Upper lobe of left lung (tissue), 4 donors: ENCODE measurements around the gene CEACAM7.

Source experiments
- POLR2A ChIP-seq, 4 donors: fragments of 450-650 bp; IDR thresholded peaks; one replicate each; pipeline ENCODE4 v1.5.1; 2016 to 2017; ENCODE audit warnings: antibody characterized with exemption in 4 of 4, mild to moderate bottlenecking in 2 of 4
- TF ChIP-seq, protein P1 (sequence below), 6 experiments: fragments of 450-650 bp in 4 of 6; fragments of 200-600 bp in 2 of 6; sonication (generic) in 2 of 6; IDR thresholded peaks; one replicate each; pipeline ENCODE4 v1.5.1; 2016 to 2019; ENCODE audit warnings: antibody characterized with exemption in 6 of 6

GRCh38 chr19:41657157-41657556, 30.9 kb downstream of the CEACAM7 start:
- TF ChIP-seq, protein P1, sequence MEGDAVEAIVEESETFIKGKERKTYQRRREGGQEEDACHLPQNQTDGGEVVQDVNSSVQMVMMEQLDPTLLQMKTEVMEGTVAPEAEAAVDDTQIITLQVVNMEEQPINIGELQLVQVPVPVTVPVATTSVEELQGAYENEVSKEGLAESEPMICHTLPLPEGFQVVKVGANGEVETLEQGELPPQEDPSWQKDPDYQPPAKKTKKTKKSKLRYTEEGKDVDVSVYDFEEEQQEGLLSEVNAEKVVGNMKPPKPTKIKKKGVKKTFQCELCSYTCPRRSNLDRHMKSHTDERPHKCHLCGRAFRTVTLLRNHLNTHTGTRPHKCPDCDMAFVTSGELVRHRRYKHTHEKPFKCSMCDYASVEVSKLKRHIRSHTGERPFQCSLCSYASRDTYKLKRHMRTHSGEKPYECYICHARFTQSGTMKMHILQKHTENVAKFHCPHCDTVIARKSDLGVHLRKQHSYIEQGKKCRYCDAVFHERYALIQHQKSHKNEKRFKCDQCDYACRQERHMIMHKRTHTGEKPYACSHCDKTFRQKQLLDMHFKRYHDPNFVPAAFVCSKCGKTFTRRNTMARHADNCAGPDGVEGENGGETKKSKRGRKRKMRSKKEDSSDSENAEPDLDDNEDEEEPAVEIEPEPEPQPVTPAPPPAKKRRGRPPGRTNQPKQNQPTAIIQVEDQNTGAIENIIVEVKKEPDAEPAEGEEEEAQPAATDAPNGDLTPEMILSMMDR (IDR thresholded peaks at IDR 0.05), result no peak
- TF ChIP-seq POLR2A (IDR thresholded peaks at IDR 0.05), result no peak
